ENCODE measurements around the gene ZNF440.
A peak's percentile ranks its signal among the peaks of the same experiment; 100 is the strongest.
"Not testable (repeated sequence)": the region's sequence is repeated elsewhere in the genome, so short reads cannot be mapped to it uniquely, and the experiment has no call there.

ZNF440 gene

GRCh38 chr19:11828957-11829876 is 15.1 kb downstream of the ZNF440 start:
- DNase-seq (ENCODE audit: low spot score), result not testable (repeated sequence)

GRCh38 chr19:11832253-11832912 is 18.3 kb downstream of the ZNF440 start:
- DNase-seq (ENCODE audit: low spot score), result no peak

GRCh38 chr19:11833541-11833940 is 19.5 kb downstream of the ZNF440 start:
- no peak for DNase-seq (ENCODE audit: low spot score)

GRCh38 chr19:11835626-11836066 is 21.6 kb downstream of the ZNF440 start:
- not testable (repeated sequence) for DNase-seq (ENCODE audit: low spot score)

- DNase-seq (ENCODE audit: low spot score), result no peak
These were observed 29.6 kb downstream of the ZNF440 start for GRCh38 chr19:11843722-11844121.

DNA sequence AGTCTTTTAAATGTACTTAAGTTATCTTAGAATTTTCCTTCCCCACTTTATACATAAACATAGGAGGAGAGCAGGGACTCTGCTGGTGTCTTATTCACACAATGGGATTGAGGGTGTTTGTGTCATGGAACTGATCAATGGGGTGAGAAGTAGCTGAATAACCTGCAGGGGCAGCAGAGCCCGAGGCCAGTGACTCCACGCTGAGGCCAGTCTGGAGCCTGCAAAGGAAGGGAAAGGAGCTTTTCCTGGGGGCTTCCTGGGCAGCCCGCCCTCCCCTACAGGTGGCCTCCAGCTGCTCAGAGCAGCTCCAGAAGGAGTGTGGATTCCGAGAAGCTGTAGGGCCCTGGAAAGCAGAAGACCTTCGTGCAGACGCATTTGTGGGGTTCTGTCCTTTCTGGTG is 33.5 kb downstream of the ZNF440 start:
- not testable (repeated sequence) for DNase-seq (ENCODE audit: low spot score)

GRCh38 chr19:11848200-11848593 is 34.1 kb downstream of the ZNF440 start:
- DNase-seq (ENCODE audit: low spot score), result no peak

DNA sequence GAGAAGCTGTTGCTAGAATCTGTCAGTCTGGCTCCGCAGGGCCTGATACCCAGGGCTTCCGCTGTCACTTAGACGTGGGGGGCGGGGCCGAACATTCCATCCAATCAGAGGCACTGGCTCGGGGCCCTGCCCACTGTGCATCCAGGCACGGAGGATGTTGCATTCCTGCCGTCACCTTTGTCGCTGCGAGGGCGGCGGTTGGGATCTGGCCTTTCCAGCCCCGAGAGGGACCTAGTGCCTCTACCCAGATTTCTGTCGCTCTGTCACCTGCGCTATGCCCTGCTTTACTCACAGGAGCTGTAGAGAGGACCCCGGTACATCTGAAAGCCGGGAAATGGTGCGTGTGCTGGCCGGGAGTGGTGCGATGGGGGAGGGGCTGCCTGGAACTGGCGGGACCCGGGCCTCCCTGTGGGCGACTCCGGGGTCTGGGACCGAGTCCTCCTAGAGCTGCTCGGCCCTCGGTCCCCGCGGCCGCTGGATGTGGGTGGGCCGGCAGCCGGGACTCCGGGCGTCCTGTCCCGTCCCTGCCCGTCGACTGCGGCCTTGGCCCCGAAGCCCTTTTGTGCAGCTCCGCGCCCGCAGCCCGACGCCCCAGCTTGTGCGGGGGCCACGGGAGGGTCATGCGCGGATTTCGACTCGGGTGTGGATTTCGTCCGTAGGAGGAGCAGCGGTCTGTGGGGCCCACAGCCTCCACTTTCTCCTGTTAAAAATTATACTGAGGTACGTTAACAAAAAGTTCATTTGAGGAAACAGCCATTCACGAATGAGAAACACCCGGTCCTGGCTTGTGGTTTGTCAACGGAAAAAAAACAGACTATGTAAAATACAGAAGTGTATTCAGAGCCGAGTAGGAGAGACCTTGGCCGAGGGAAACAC is 34.8 kb downstream of the ZNF440 start, which contains the start of gene ZNF439:
Gene ZNF439 (plus strand): TSS at position 133 of the 876 bp plus-strand sequence. CDS start 142 bp downstream, at position 275.
- DNase-seq (ENCODE audit: low spot score), result peak; percentile 88

DNA sequence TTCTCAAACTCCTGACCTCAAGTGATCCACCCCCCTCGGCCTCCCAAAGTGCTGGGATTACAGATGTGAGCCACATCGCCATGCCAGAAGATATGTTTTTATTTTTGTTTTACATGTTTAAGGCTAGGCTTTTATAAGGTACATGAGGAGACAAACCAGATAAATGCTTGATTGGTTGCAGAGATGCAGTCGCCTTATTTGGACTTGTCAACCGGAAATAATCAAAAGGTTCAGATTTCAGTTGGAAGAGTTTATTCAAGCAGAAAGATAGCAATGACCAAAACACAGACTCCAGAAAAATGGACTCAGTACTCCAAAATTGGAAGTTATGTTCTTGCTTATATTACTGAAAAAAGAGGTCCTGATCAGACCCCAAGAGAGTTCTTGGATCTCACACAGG is 36.2 kb downstream of the ZNF440 start:
- DNase-seq (ENCODE audit: low spot score), result not testable (repeated sequence)

DNA sequence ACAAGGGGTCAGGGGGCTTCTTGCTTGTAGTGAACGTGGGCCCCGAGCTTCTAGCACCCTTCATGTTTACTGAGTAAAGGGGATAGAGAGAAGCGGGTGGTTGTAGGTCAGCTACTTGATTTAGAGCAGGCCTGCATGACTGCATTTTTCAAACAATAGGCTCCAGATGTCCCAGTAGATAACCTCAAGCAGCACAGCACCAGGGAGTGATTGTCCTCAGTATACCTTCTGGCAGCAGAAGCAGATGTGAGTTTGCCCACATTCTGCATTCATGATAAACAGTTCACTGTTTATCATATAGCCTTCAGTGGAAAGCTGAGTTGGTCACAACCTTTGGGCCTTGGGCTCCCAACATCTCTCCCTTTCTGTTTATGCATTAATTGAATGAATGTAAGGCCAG is 39.3 kb downstream of the ZNF440 start:
- DNase-seq (ENCODE audit: low spot score), result no peak

GRCh38 chr19:11856596-11857250 is 42.6 kb downstream of the ZNF440 start:
- DNase-seq (ENCODE audit: low spot score), result no peak

DNA sequence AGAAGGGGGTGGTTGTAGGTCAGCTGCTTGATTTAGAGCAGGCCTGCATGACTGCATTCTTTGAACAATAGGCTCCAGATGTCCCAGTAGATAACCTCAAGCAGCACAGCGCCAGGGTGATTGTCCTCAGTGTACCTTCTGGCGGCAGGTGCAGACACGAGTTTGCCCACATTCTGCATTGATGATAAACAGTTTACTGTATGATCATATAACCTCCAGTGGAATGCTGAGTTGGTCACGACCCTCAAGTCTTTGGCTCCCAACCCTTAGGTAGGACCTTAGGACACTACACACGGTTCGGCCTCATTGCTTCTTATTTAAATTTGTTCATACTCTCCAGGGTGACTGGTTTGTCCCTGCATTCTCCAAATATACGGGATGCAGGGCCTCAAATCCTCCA is 46.6 kb downstream of the ZNF440 start:
- DNase-seq (ENCODE audit: low spot score), result no peak

GRCh38 chr19:11861301-11861700 is 47.2 kb downstream of the ZNF440 start:
- no peak for DNase-seq (ENCODE audit: low spot score)

- not testable (repeated sequence) for DNase-seq (ENCODE audit: low spot score)
These were observed 53.7 kb downstream of the ZNF440 start for GRCh38 chr19:11867766-11868165.

DNA sequence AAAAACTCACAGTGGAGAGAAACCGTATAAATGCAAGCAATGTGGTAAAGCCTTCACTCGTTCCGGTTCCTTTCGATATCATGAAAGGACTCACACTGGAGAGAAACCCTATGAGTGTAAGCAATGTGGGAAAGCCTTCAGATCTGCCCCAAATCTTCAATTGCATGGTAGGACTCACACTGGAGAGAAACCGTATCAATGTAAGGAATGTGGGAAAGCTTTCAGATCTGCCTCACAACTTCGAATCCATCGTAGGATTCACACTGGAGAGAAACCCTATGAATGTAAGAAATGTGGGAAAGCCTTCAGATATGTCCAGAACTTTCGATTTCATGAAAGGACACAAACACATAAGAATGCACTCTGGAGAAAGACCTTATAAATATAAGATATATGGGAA is 54.1 kb downstream of the ZNF440 start:
- no peak for DNase-seq (ENCODE audit: low spot score)

DNA sequence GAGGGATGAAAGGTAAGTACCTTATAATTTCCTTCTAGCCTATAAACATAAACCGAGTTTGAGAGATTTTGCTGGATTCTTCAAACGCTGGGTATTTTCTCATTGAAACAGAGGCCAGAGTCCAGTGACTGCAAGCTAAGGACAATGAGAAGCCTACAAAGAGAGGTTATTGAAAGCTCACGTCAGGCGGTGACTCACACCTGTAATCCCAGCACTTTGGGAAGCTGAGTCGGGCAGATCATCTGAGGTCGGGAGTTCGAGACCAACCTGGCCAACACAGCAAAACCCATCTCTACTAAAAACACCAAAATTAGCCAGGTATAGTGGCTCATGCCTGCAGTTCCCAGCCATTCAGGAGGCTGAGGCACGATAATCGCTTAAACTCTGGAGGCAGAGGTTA is 58.6 kb downstream of the ZNF440 start:
- DNase-seq (ENCODE audit: low spot score), result no peak

DNA sequence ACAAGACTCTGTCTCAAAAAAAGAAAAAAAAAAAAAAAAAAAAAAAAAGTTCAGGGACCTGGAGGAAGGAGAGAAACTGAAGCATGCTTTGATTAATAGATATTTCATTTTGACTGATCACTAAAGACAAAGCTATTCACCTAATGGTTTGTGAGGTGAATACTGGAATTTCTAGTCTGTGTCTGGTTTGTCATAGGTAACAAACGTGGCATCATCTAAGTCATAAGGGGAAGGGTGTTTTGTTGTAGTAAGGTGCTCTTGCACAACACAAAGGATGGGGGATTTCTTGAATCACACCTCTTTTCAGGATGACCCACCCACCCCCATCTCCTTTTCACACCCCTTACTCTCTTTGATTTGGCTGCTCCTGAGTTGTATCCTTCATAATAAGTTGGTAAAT is 59.7 kb downstream of the ZNF440 start:
- DNase-seq (ENCODE audit: low spot score), result no peak

DNA sequence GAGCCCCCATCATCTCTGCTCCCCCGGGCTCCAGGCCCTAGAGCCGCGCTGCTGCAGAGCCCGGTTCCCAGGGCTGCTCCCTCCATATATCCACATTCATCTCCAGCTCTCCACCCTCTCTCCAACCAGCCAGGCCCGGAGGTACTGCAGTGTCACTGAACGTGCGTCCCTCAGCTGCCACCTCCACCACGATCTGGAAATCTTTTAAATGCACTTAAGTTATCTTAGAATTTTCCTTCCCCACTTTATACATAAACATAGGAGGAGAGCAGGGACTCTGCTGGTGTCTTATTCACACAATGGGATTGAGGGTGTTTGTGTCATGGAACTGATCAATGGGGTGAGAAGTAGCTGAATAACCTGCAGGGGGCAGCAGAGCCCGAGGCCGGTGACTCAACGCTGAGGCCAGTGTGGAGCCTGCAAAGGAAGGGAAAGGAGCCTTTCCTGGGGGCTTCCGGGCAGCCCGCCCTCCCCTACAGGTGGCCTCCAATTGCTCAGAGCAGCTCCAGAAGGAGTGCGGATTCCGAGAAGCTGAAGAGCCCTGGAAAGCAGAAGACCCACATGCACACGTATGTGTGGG is 65.7 kb downstream of the ZNF440 start:
- not testable (repeated sequence) for DNase-seq (ENCODE audit: low spot score)

- DNase-seq (ENCODE audit: low spot score), result no peak
These were observed 66.5 kb downstream of the ZNF440 start for GRCh38 chr19:11880598-11880997.

DNA sequence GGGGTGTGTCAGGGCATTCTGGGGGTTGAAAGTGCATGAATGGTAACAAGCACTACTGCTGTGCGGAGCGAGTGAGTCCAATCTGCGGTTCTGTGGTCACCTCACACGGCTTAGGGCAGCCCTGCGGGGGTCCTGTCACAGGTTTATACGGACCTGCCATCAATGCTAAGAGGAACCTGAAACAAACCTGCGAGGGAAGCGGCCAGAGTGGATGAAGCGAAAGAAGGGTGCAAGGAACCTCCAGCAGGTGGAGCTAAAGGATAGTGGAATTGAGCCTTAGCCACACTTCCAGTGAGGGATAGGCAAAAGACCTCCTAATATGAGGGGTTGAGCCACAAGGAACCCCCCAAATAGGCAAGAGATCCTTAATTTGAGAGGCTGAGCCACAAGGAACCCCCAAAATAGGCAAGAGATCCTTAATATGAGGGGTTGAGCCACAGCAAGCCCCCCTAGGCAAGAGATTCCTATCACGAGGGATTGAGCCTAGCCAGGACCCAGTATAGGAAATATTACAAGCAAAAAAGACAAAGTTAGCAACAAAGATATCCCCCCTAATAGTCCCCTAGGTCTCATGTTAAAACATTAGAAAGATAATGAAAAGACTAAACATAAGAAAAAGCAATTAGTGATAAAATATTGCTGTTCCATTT is 67.2 kb downstream of the ZNF440 start:
- DNase-seq (ENCODE audit: low spot score), result peak; percentile 68

- DNase-seq (ENCODE audit: low spot score), result no peak
These were observed 68.5 kb downstream of the ZNF440 start for GRCh38 chr19:11882606-11883005.

All from hepatic stellate cell (primary cell).